HepG2 (cell line): Measurements from ENCODE around the gene COPE. TPM values are rescaled to one million over a fixed set of nuclear protein-coding genes. Genes with fewer than 3 reads are reported as not detected.

Experiments
- ATAC-seq: fragments of 200-7000 bp; cut with Tn5 transposase; 3 replicates; pipeline ENCODE4 v1.9.1; 2020; ENCODE audit warnings: mild to moderate bottlenecking, moderate library complexity
- BruUV-seq: library from RNA; stranded (reverse); fragments of 400-500 nt; replicated peaks from 2 replicates; lab custom pipeline; 2021; lab: Mats Ljungman, UMichigan
- CTCF ChIA-PET: fragments of 300-600 bp; formaldehyde crosslinking; extraction: SDS; loops from one replicate; lab custom pipeline; 2021; ENCODE audit warnings: low total read pairs, inconsistent platforms, low intra/inter-chr PET ratio; lab: Yijun Ruan, JAX
- POLR2A ChIA-PET: fragments of 350-600 bp; sonication (Branson Sonifier 250); formaldehyde crosslinking; loops from one replicate; lab custom pipeline; 2020; ENCODE audit warnings: antibody characterized with exemption, inconsistent platforms; lab: Yijun Ruan, JAX
- DNase-seq: peaks from one replicate; pipeline ENCODE4 v3.0.0-alpha.2; 2015; ENCODE audit warnings: low spot score
- FAIRE-seq: peaks from 3 replicates; lab custom pipeline; 2011; peaks lifted over from hg19 to GRCh38; lab: Jason Lieb, UNC
- H2AFZ ChIP-seq: one replicate; pipeline ENCODE4 v1.6.1; 2011; ENCODE audit warnings: low read length, inconsistent platforms
- H3K27ac ChIP-seq: fragments of 300-600 bp; 3 replicates; pipeline ENCODE4 v1.8.0; 2011; ENCODE audit warnings: mixed run types, mild to moderate bottlenecking, mixed read lengths, low read length, inconsistent platforms; ENCODE audit not compliant: insufficient read depth; ENCODE audit errors: extremely low read length
- H3K27me3 ChIP-seq, 2 experiments: fragments of 200-600 bp in 1 of 2; 2 replicates in 1 of 2; 3 replicates in 1 of 2; pipeline versions ENCODE4 v1.6.0 to v1.8.0; 2011; ENCODE audit warnings: low read length in 2 of 2, mild to moderate bottlenecking in 2 of 2, moderate library complexity in 2 of 2, inconsistent platforms in 1 of 2; ENCODE audit not compliant: insufficient read depth in 2 of 2, control insufficient read depth in 1 of 2
- H3K36me3 ChIP-seq, 2 experiments: fragments of 200-600 bp in 1 of 2; replicated peaks in 1 of 2; 2 replicates in 1 of 2; 3 replicates in 1 of 2; pipeline versions ENCODE4 v1.5.1 to v1.8.0; 2011; ENCODE audit warnings: low read length in 2 of 2, inconsistent platforms in 1 of 2; ENCODE audit not compliant: insufficient read depth in 2 of 2, control insufficient read depth in 1 of 2
- H3K4me1 ChIP-seq: 2 replicates; pipeline ENCODE4 v1.5.1; 2012; ENCODE audit warnings: low read length, inconsistent platforms; ENCODE audit not compliant: insufficient read depth
- H3K4me2 ChIP-seq: 2 replicates; pipeline ENCODE4 v1.6.0; 2011; ENCODE audit warnings: low read depth, low read length, inconsistent platforms
- H3K4me3 ChIP-seq, 3 experiments: fragments of 200-600 bp in 1 of 3; sonication (generic), shearing (Covaris generic) in 1 of 3; replicated peaks in 1 of 3; 2 replicates each; pipeline ENCODE4 v1.5.1; 2011 to 2016; ENCODE audit warnings: low read length in 3 of 3, inconsistent platforms in 2 of 3, low read depth in 2 of 3, mild to moderate bottlenecking in 2 of 3, control low read depth in 1 of 3, mixed read lengths in 1 of 3; ENCODE audit not compliant: insufficient read depth in 1 of 3
- H3K79me2 ChIP-seq: one replicate; pipeline ENCODE4 v1.6.1; 2011; ENCODE audit warnings: low read length, inconsistent platforms; ENCODE audit not compliant: insufficient read depth
- H3K9ac ChIP-seq: 2 replicates; pipeline ENCODE4 v1.6.0; 2011; ENCODE audit warnings: mild to moderate bottlenecking, low read depth, low read length, inconsistent platforms; ENCODE audit not compliant: insufficient read depth
- H3K9me3 ChIP-seq: 2 replicates; pipeline ENCODE4 v1.5.1; 2012; ENCODE audit warnings: mild to moderate bottlenecking, low read length
- H4K20me1 ChIP-seq: 2 replicates; pipeline ENCODE4 v1.6.0; 2011; ENCODE audit warnings: inconsistent platforms, mild to moderate bottlenecking, low read length, moderate library complexity; ENCODE audit not compliant: insufficient read depth
- CEBPG ChIP-seq: IDR thresholded peaks from 2 replicates; pipeline ENCODE4 v1.6.1; 2016
- CTCF ChIP-seq: sonication (generic); formaldehyde crosslinking; IDR thresholded peaks from 2 replicates; pipeline ENCODE4 v1.5.0; 2020; ENCODE audit warnings: mild to moderate bottlenecking, missing genetic modification reagents, moderate library complexity
- FOSL2 ChIP-seq: sonication (generic); formaldehyde crosslinking; IDR thresholded peaks from 2 replicates; pipeline ENCODE4 v1.4.0; 2020; ENCODE audit warnings: missing genetic modification reagents
- JUNB ChIP-seq: sonication (generic); formaldehyde crosslinking; IDR thresholded peaks from 2 replicates; pipeline ENCODE4 v1.8.0; 2022; ENCODE audit warnings: missing genetic modification reagents, mild to moderate bottlenecking, borderline replicate concordance
- RAD21 ChIP-seq: fragments of 450-650 bp; formaldehyde crosslinking; IDR thresholded peaks from 2 replicates; pipeline ENCODE4 v1.5.0; 2020; ENCODE audit warnings: mild to moderate bottlenecking
- RARA ChIP-seq: IDR thresholded peaks from 2 replicates; pipeline ENCODE4 v1.6.1; 2016; ENCODE audit warnings: missing genetic modification reagents, missing compliant biosample characterization
- RBM22 ChIP-seq: fragments of 200-400 bp; formaldehyde crosslinking; optimal IDR thresholded peaks from 2 replicates; pipeline ENCODE3; 2017; ENCODE audit warnings: mild to moderate bottlenecking, low read length, moderate library complexity
- STAG1 ChIP-seq: sonication (generic); formaldehyde crosslinking; IDR thresholded peaks from 2 replicates; pipeline ENCODE4 v1.4.0; 2020; ENCODE audit warnings: missing genetic modification reagents
- ZNF484 ChIP-seq: sonication (generic); formaldehyde crosslinking; IDR thresholded peaks from 2 replicates; pipeline ENCODE4 v1.5.1; 2020; ENCODE audit warnings: mild to moderate bottlenecking, low read depth, missing genetic modification reagents, borderline replicate concordance
- ZNF549 ChIP-seq: sonication (generic); formaldehyde crosslinking; IDR thresholded peaks from 2 replicates; pipeline ENCODE4 v1.5.0; 2020; ENCODE audit warnings: missing genetic modification reagents
- ZNF629 ChIP-seq: sonication (generic); formaldehyde crosslinking; conservative IDR thresholded peaks from 2 replicates; pipeline ENCODE4 v1.5.0; 2020; ENCODE audit warnings: missing genetic modification reagents
- WGBS: methylation state at CpG from one replicate; pipeline ENCODE4 v1.1.6; 2017; ENCODE audit warnings: low lambda C conversion rate; 5-methylcytosine and 5-hydroxymethylcytosine counted together
- in situ Hi-C: cut with HindIII; loops from 2 replicates; pipeline ENCODE4 v1.10.0; 2017; ENCODE audit warnings: low pct_unique_long_range_greater_than_20kb; ENCODE audit not compliant: extremely low pct_ligation_motif_present
- intact Hi-C: fragments of 100-400 bp; cut with micrococcal nuclease; formaldehyde crosslinking; loops from one replicate; pipeline ENCODE4 v1.10.0; 2022; ENCODE audit not compliant: unreplicated experiment
- polyA plus RNA-seq, 8 experiments: library from polyadenylated mRNA; depleted of rRNA in 3 of 8; stranded (reverse) in 7 of 8; unstranded in 1 of 8; fragments of >200 nt; fragmentation: Illumina TruSeq in 4 of 8; extraction: Trizol in 4 of 8; gene quantifications; 2 replicates each; pipeline versions ENCODE4 v1.2.1 to v1.2.3, GENCODE V29; 2011 to 2016; ENCODE audit warnings: low read depth in 4 of 8, missing spikeins in 1 of 8, mixed read lengths in 1 of 8; ENCODE audit not compliant: insufficient read depth in 1 of 8
- total RNA-seq, 5 experiments: library from RNA; depleted of rRNA; stranded (reverse); fragments of >200 nt; fragmentation: Illumina TruSeq; extraction: Trizol; gene quantifications; 2 replicates each; pipeline ENCODE4 v1.2.3, GENCODE V29; 2016; ENCODE audit warnings: low read depth in 1 of 5

Gene COPE
- total and polyA plus RNA-seq, 2 of the 13 experiments (the other 11 are each of a cell fraction or from before 2014, with no cell fraction given) = 189 to 205 TPM

DNA sequence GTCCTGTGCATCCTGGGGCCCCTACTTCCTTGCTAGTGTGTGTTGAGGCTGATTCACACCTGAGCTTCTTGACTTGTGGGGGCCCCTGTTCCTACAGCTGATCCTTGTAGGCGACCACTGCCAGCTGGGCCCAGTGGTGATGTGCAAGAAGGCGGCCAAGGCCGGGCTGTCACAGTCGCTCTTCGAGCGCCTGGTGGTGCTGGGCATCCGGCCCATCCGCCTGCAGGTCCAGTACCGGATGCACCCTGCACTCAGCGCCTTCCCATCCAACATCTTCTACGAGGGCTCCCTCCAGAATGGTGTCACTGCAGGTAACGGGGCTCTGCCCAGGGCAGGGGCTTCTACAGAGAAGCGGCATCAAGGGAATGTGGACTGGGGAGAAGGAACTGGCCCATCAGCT, 62.0 kb downstream of the COPE start:
- Histone ChIP-seq H3K27ac (no peak overlapping the region), H3K36me3 (peaks cover 71 to 98% of the 10 kb centered on the region in 2 experiments), H3K4me2 (no peak overlapping the region), H3K9me3 (no peaks in the 10 kb centered on the region), H3K4me1 (no peaks in the 10 kb centered on the region), H3K4me3 (no peak overlapping the region), H3K27me3 (no peaks in the 10 kb centered on the region), H3K9ac (no peak overlapping the region), H2AFZ (no peak overlapping the region), H4K20me1 (0 out of 2 replicates have a peak, but pooled peaks cover 3% of the 10 kb centered on the region), H3K79me2 (no peaks in the 10 kb centered on the region)
- TF ChIP-seq RBM22 = peak; percentile 76
- TF ChIP-seq ZNF484 (CRISPR knock-in tag) = no peak
- TF ChIP-seq RARA (CRISPR knock-in tag) = no peak
- FAIRE-seq = no peak
- ChIA-PET CTCF (interaction anchor here (1.7 kb wide), 1 partner anchor 10 kb away, joined by 4 read pairs; no protein-coding TSS in a partner anchor), POLR2A (no interaction called here)
- no TSS peak for BruUV-seq
- intact Hi-C loops = no loop called here
- no peak for ATAC-seq
- in situ Hi-C loops = no loop called here
- 93% methylated on average over 2 of the region's 13 CpGs for WGBS
- no peak for DNase-seq

- no peak overlapping the region for H3K4me2 ChIP-seq
- intact Hi-C loops = no loop called here
- H3K27me3 ChIP-seq = no peaks in the 10 kb centered on the region
- H3K9ac ChIP-seq = no peak overlapping the region
- no peak overlapping the region for H3K4me3 ChIP-seq
- no peaks in the 10 kb centered on the region for H3K9me3 ChIP-seq
- peak; percentile 57 for ATAC-seq
- CTCF ChIA-PET = interaction anchor here (1.7 kb wide), 1 partner anchor 9 kb away, joined by 4 read pairs; no protein-coding TSS in a partner anchor
- TF ChIP-seq ZNF629 = no peak
- no peak for TF ChIP-seq JUNB (CRISPR knock-in tag)
- TF ChIP-seq ZNF549 = no peak
- TF ChIP-seq FOSL2 (CRISPR knock-in tag) = no peak
- TF ChIP-seq RAD21 (CRISPR knock-in tag) = 0 out of 2 replicates have a peak, but pooled peaks have one; percentile 28
- peak; percentile 63 for TF ChIP-seq STAG1 (CRISPR knock-in tag)
- 0 out of 2 replicates have a peak, but pooled peaks have one; percentile 12 for TF ChIP-seq CEBPG (CRISPR knock-in tag)
- peak; percentile 55 for TF ChIP-seq CTCF (CRISPR knock-in tag)
- TF ChIP-seq, all 625 proteins: peak for 4
- in situ Hi-C loops = no loop called here
- Histone ChIP-seq H3K36me3 (peaks cover 71 to 98% of the 10 kb centered on the region in 2 experiments), H2AFZ (no peak overlapping the region), H3K27ac (no peak overlapping the region), H3K4me1 (no peaks in the 10 kb centered on the region), H3K79me2 (no peaks in the 10 kb centered on the region), H4K20me1 (0 out of 2 replicates have a peak, but pooled peaks cover 3% of the 10 kb centered on the region)
- POLR2A ChIA-PET = interaction anchor here (1.2 kb wide), 1 partner anchor 16 kb away, joined by 3 read pairs; no protein-coding TSS in a partner anchor
- DNase-seq (no peak), FAIRE-seq (no peak)
- 97% methylated on average over 20 of the region's 22 CpGs for WGBS
- BruUV-seq = no TSS peak
Measured at GRCh38 chr19:18856385-18857126, 62.6 kb downstream of the COPE start.
